ENCODE data around the gene CA12. TPM values are rescaled to one million over a fixed set of nuclear protein-coding genes. Genes with fewer than 3 reads are reported as not detected.

The CA12 gene
- total RNA-seq, 1 donor, result under 0.01 TPM

DNA sequence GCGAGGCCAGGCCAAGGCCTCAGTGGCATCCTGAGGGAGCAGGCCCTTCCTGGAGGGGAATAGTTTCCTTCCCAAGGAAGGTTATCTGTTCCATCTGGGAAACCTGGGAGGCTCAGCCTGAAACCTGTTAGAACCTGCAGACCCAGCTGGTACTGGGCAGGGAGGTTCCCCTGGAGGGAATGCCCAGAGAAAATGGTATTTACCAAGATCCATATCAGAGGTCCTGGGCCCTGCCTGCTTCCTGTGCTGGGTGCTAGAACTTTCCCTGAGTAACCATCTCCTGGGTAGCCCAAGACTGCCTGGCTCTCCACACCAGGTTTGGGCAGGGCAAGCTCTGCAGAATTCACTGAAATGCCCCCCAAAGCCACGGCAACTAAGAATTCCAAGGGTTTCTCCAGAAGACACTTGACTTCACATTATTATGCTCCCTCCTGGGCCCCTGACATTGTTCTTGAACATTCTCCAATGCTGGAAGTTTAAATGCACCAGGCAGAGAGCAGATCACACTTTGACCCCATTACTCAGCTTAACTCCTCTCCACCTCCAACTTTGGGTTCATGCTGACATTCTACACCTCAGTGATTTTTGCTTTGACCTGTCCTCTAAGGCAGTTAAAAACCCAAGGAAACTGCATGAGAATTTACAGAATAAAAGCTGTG lies 2.0 kb downstream of the CA12 start:
- DNase-seq (ENCODE audit: low read depth in 2 of 3, low spot score in 2 of 3), result no peak

DNA sequence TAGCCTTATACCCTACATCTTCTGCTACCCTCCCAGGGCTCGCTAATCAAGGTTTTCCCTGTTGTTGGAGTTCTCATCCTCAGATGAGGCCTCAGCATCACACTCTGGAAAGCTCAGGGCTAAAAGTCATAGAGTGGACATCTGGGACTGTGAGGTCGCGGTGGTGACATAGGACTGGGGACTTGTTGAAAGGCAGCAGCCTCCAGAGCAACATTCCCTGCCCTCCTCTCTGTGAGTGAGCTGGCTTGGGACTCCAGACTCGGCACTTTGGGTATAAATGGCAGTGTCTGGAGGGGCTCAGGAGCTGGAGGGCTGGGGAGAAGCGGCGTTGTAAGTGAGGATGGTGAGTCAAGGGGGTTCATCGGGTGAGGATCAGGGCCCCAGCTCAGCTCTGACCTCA lies 2.7 kb downstream of the CA12 start:
- no peak for DNase-seq (ENCODE audit: low read depth in 2 of 3, low spot score in 2 of 3)

DNA sequence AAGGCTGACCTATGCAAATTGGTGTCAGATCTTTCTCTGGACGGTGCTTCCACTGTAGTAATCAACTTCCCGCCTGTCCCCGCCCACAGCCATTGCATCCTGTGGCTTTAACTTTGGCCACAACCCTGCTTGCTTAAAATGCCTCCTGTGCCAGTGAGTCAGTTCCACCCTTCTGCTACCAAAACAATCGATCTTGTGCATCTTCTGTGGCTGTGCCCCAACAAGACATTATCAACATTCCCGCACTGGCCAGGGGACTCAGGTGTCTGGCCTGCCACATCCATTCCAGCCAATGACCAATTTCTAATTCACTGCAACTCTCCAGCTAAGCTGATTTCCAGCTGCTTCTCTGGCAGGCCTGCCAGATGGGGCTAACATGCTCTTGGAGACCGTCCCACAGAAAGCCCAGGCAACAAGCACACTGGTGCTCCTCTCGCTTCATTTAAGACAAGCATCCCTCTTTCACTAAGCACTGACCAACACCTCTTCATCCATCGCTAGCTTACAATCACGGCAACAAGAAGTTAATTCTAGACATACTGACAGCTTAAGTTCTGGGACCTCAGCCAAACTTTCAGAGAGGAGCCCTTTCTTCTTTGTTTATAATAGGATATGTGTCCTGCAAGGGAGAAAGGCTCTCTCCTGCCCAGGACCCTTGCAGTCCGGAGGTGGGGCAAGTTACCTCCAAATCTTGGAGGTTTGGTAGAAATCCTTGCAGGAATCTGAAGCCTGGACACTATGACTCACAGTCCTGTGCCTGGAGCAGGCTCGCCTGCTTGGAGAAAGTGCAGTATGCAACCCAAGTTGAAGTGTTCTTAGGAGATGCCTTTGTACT lies 6.7 kb downstream of the CA12 start:
- DNase-seq (ENCODE audit: low read depth in 2 of 3, low spot score in 2 of 3), result no peak

DNA sequence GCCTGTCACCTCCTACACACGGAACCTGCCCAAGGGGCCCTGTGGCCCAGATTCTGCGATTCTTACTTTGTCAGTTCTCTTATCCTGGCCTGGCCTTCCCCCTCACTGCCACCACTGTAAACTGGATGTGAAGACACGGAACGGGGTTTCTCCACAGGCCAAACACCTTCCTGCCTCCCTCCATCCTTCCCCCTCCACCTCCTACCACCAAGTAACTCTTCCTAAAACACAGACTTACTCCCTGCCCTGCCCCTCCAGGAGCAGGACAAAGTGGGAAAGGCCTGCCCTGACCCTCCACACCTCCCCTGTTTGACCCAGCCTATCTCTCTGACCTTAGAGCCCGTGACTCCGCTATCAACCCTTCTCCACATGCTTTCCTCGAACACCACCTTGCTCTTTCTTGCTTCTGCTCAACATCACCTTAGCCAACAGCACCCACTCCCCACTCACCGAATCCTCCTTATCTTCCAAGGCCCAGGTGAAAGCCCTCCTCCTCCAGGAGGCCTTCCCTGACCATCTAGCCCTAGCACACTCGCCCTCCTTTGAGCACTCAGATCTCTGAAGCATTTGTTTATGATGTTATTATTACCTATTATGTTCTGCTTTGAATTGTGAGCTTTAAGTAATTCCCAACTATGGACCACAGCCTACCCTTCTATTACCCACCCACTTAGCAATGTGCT lies 7.6 kb downstream of the CA12 start:
- DNase-seq (ENCODE audit: low read depth in 2 of 3, low spot score in 2 of 3), result no peak

DNA sequence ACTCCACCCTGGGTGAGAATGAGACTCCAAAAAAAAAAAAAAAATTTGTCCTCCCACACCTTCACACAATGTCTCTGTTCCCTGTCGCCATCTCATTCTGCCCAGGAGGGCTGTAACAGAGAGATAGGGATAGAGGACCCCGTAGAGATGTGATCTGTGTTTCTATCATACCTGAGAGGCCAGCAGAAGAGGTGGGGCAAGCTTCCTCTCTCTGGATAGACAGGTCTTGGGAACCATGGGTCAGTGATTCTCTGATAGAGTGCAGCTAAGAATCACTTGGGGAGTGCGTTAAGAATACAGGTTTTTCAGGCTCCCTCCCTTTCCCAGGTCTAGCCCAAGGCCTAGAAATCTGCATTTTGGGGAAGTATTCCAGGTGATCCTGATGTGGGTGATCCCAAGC lies 8.3 kb downstream of the CA12 start:
- no peak for DNase-seq (ENCODE audit: low read depth in 2 of 3, low spot score in 2 of 3)

DNA sequence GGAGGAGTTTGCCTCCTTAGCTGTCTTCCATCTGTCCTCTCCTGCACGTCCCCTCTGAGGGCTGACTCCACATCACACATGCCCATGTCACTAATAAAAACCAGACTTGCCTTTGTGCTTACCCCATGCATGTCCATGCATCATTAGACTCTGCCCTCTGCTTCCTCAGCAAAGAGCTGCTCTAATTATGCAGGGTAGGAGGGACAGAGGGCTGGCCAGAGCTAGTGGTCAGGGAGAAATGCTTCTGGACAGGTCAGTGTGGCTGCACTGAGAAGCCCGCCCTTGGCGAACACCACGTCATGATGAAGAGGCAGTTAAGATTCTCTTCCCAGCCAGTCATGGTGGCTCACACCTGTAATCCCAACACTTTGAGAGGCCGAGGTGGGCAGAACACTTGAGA lies 8.9 kb downstream of the CA12 start:
- DNase-seq (ENCODE audit: low read depth in 2 of 3, low spot score in 2 of 3), result no peak

DNA sequence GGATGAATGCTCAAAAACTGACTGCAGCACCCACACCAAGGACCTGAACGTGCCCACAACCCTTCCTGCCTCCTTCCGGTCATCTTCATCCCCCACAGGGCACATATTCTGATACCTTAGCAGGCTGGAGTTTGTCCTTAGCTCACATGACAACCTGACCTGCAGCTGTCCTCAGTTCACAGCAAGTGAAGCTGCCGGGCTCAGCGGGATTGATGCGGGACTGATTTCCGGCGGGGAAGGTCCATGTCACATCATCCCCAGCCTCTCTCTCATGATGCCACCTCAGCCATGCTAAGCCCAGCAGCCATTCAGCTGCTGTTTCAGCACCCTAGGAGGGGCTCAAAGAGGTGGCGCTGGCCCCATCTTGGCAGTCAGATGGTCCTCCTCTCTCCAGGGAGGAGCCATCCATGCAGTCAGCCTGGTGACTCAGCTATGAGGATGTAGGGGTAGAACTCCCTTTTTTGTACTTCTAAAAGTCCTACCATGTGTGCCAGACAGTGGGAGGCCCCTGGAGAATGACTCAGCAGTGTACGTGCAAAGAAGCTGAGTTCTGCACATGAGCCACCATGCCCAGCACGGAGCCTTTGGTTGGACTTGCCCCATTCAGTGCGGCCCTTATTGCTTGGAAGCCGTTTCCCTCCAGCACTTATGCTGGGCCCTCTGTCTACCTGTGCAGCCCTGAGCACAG lies 9.5 kb downstream of the CA12 start:
- peak in 2 of 3 donors; percentile 49 to 57 for DNase-seq (ENCODE audit: low read depth in 2 of 3, low spot score in 2 of 3)

DNA sequence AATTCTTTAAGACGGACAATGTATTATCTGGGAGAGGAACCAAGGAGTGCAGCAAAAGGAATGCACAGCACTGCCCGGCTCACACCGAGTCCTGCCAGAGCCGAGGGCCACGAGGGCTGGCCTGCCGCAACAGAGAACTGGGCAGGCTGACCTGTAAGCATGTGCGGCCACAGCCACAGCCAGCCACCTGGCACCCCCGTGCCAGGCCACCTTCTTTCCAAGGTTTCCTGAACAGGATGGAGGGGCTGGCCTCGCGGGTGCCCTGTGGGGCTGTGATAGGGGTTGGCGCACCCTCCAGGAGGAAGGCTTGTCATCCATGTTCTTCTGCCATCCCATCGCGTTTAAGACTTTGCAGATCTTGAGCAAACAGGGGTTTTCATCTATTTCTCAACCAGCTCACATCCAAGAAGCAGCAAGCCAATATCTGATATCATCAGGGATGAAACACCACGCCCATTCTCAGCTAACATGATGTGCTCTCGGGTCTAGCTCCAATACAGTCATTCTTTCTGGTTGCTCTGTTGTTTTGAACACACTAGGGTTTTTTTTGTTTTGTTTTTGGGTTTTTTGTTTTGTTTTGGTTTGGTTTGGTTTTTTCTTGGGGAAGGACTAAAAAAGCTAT lies 10.2 kb downstream of the CA12 start:
- DNase-seq (ENCODE audit: low read depth in 2 of 3, low spot score in 2 of 3), result no peak

DNA sequence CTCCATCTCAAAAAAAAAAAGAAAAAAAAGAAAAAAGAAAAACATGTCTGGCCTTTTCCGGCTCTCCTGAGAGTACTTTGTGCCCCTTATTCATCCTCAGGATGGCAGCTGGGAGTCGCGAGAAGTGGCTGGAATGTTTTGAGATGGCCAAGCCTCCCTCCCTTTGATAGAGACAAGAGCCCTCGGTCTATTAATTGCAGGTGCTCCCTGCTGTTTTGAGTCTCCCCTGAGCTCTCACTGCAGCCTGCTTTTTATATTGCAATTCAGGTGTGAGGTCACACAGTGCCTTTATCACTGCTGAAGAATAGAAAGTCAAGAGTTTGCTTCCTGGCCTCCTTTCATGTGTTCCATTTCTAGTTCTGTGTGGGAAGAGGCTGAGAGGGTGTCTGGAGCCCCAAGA lies 10.9 kb downstream of the CA12 start:
- no peak for DNase-seq (ENCODE audit: low read depth in 2 of 3, low spot score in 2 of 3)

DNA sequence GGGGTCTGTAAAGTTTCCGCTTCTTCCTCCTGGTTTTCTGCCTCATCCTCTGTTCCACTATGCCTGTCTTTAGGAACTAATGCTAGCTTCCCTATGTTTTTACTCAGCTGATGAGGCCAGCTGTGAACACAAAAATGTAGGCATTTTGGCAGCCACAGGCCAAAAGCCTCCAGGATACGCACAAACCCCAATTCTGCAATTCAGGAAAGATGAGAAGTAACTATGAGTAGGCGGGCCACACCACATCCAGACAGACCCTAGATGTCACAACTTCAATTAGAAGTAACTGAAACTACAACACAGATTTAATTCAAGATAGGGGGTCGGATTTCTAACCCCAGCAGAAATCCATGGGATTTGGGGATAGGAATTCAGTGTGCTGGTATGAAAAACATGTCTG lies 11.9 kb downstream of the CA12 start:
- no peak for DNase-seq (ENCODE audit: low read depth in 2 of 3, low spot score in 2 of 3)

DNA sequence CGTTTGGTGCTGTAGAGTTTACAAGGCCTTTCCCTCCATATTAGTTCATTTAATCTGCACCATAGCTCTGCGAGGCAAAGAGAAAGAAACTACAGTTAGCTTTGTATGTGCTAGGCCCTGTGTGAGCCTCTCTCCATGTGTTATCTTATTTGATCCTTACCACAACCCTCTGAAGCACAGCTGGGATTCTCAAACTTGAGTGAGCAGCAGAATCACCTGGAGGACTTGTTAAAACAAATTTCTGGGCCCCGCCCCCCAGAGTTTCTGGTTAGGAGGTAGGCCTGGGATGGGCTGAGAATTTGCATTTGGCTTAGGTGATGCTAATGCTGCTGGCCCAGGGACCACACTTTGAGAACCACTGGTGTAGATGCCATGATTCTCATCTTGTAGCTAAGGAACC lies 12.3 kb downstream of the CA12 start:
- DNase-seq (ENCODE audit: low read depth in 2 of 3, low spot score in 2 of 3), result no peak

DNA sequence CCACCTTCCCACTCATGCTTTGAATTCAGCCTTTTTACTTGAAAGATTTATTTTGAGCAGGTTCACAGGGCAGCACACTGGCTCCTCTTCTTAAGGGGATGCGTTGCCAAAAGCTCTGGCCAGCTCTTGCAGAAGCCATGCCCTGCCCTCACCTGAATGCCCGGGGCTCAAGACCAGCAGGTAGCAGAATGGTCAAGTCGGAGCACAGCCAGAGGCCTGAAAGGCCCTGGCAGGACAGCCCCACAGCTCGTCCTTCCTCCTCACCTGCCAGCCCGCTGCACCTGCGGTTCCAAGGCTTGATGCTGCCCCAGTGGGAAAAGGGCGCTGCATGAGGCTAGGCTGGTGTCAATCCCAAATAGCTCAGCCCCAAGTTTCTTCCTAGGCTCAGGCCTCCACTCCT lies 13.1 kb downstream of the CA12 start:
- no peak for DNase-seq (ENCODE audit: low read depth in 2 of 3, low spot score in 2 of 3)

DNA sequence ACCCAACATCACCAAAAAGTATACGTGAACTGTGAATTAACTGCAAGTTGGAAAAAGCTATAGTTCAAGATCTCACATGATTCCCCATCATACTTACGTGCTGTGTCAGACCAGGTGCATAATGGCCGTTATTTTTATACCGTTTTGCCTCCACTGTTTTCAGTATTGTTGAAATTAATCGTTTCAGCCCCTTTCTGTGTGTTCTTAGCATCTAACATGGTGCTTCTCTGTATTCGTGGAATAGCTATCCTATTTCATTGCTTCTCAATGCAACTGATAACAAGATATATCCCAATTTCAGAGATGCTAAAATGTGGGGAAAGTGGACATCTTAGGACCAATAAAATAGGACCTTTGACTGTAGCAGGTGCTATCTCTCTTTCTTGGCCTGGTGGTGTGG lies 13.7 kb downstream of the CA12 start:
- DNase-seq (ENCODE audit: low read depth in 2 of 3, low spot score in 2 of 3), result no peak

DNA sequence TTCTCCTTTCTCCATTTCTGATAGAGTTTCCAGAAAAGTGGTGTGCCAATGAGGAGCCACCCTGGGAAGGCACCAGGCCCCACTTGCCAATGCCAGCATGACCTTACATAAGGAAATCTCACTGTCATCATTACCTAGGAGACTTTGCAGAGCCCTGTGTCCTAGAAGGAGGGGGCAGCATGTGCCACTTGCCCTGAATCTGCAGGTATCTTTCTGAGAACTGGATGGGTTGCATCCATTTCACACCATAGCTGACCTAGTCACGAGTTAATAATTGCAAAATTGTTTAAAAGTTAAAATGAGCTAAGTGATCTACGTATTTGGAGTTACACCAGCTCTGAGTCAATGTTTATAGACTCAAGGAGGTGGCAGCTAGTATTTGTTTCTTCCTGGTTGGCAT lies 14.3 kb downstream of the CA12 start:
- DNase-seq (ENCODE audit: low read depth in 2 of 3, low spot score in 2 of 3), result no peak

DNA sequence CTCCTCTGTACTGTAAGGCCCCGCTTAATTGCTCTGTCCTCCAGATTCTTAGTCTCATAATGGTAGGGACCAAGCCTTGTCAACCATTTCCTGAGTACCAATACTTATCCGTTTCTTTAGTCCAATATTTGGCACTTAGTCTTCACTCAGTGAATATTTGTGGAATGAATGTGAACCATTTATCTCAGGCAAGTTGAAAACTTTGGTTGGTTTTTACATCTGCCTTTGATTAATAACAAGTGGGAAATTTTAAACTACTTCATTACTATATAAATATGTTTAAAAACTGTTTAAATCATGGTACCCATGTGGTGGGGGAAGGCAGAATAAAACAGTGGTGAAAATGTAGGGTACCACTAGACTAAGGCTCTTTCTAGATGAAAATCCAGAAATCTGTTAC lies 15.2 kb downstream of the CA12 start:
- DNase-seq (ENCODE audit: low read depth in 2 of 3, low spot score in 2 of 3), result no peak

DNA sequence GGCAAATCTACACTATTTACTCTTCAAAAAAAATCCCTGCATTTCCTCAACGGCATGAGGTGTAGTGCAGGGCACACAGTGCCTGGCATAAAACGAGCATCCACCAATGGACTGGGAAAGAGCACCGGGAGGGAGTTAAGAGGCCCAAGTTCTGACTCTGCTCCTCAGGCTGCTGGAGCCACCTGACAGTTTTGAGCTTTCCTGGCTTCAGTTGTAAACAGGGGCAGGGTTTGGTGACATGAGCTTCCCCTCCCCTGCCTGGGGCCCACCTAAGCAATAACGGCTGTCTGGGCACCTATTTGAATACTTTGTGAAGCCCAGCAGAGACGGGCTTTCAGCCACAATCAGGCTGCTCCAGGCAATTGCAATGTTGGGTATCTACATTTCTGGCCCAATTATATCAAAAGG lies 16.4 kb downstream of the CA12 start:
- DNase-seq (ENCODE audit: low read depth in 2 of 3, low spot score in 2 of 3), result no peak

DNA sequence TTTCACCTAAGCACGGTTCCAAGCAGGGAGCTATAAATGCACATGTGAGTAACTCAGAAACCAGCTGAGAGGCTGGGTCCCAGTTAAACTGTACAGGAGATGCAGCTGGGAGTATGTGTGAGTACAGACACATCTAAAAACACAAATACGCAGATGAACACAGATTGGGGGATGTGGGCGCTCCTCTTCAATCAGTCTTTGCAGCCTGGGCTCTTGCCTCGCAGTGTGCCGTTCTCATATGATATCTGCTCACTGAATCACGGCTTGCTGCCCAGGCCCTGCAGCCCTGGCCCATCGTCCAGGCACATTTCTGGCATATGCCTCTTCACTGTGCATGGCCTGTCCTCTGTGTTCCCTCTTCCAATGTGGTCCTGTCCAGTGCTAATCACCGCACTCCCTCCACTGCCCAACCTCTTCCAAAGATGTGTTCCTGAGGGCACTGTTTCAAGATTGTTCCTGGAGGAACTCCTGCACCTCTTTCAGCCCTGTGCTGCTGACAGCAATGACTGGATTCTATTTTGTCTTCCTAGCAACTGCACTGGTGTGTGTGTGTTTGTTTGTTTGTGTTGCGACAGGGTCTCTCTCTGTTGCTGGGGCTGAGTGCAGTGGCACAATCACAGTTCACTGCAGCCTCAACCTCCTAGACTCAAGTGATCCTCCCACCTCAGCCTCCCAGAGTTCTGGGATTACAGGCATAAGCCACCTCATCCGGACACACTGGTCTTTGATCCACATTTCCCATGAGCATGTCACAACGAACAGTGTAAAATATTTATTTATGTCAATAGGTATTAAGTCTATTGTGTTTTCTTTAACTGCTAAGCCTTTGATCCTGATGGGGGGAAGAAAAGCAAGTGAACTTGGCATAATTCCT lies 17.0 kb downstream of the CA12 start:
- DNase-seq (ENCODE audit: low read depth in 2 of 3, low spot score in 2 of 3), result no peak

DNA sequence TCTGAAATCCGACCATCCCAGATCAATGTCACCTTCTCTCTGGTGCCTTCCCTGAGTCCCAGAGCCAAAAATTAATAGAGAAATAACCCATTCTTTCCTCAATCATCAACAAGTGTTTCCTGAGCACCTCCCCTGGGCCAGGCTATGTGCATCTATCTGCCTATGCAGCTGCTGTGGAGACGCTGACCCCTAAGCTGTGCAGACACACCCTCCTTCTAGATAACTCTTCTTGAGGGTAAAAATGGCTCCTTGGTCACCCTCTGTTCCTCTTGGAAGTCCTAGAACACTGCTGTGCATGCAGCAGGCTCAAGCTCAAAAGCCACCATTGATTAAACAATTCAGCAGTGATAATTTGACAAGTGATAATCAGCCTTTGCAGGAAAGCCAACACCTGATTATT lies 18.4 kb downstream of the CA12 start:
- no peak for DNase-seq (ENCODE audit: low read depth in 2 of 3, low spot score in 2 of 3)

DNA sequence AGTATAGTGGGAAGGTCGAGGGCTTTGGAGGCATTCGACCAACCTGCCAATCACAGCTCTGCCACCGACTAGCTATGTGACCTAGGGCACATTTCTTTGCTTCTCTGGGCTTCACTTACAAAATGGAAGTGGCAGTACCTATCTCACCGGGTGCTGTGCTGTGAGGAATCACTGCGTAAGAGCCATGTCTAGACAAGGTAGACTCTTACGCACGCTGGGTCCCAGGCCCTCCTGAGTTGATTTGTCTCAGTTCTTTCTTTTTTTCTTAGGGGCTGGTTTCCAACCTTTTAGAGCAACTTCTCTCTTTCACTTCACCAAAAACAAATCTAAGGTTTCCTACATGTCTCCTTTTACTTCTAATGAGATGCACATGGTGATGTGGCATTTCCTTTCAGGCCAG lies 18.8 kb downstream of the CA12 start:
- no peak for DNase-seq (ENCODE audit: low read depth in 2 of 3, low spot score in 2 of 3)

DNA sequence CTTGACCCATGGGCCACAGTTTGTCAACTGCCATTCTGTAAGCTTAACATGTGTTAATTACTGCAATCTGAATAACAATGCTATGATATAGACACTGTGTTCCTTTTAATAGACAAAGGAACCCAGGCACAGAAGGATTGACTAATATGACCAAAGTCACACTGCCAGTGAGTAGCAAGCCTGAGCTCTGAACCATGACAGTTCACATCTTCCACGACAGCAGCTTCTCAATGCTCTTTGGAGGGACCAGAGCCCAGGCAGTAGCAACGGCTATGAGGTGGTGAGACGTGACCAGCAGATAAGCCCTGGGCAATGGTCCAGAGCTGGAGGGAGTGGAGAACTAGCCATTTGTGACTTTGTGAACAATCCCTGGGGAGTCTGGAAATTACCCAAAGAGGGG lies 19.4 kb downstream of the CA12 start:
- no peak for DNase-seq (ENCODE audit: low read depth in 2 of 3, low spot score in 2 of 3)
